Colonic mucosa (tissue), 4 donors: ENCODE measurements around the gene LRIG1. TPM values are rescaled to one million over a fixed set of nuclear protein-coding genes. Genes with fewer than 3 reads are reported as not detected.

Experiments used
- DNase-seq: peaks from one replicate; pipeline ENCODE4 v3.0.0-alpha.2; 2020
- H3K27ac ChIP-seq: fragments of 200-600 bp; one replicate; pipeline ENCODE4 v1.8.0; 2021
- H3K27me3 ChIP-seq: fragments of 200-600 bp; one replicate; pipeline ENCODE4 v1.8.0; 2021
- H3K36me3 ChIP-seq: fragments of 200-600 bp; one replicate; pipeline ENCODE4 v1.8.0; 2021
- H3K4me1 ChIP-seq: fragments of 200-600 bp; one replicate; pipeline ENCODE4 v1.8.0; 2021; ENCODE audit warnings: mild to moderate bottlenecking
- H3K4me3 ChIP-seq: fragments of 200-600 bp; one replicate; pipeline ENCODE4 v1.8.0; 2021
- H3K9ac ChIP-seq, 2 donors: one replicate each; pipeline ENCODE4 v1.7.0; 2013; ENCODE audit warnings: control low read depth in 2 of 2, low read depth in 2 of 2, low read length in 2 of 2
- H3K9me3 ChIP-seq: fragments of 200-600 bp; one replicate; pipeline ENCODE4 v1.8.0; 2021
- intact Hi-C: fragments of 100-400 bp; cut with DNase I; formaldehyde crosslinking; loops from one replicate; pipeline ENCODE4 v1.14.1; 2022
- total RNA-seq, 2 donors: library from RNA; stranded (reverse); fragmentation: NEBNext Ultra II Directional in 1 of 2; extraction: Animal tissue kit (Norgen Biotek cat#: 25700) in 1 of 2; gene quantifications; one replicate each; pipeline ENCODE4 v1.2.1, GENCODE V29; 2021
- TF ChIP-seq, protein P1 (sequence below): fragments of 200-600 bp; IDR thresholded peaks from one replicate; pipeline ENCODE4 v1.8.0; 2022; ENCODE audit warnings: antibody characterized with exemption, mild to moderate bottlenecking
- donor health status: healthy.
- donor health status: DM: no; HTN: no; CAD: no.
- donor health status: DM: no; HTN: no; CAD: no.

The LRIG1 gene
- total RNA-seq, 2 donors from 2014 or later: 43.9 to 57.5 TPM

- Histone ChIP-seq H3K27me3 (no peaks in the 10 kb centered on the region), H3K9me3 (no peaks in the 10 kb centered on the region), H3K27ac (peak overlapping the region; percentile 13), H3K36me3 (no peaks in the 10 kb centered on the region), H3K9ac (peak overlapping the region in 1 of 2 donors; percentile 20), H3K4me3 (no peak overlapping the region), H3K4me1 (peaks cover 17% of the 10 kb centered on the region)
- intact Hi-C loops: no loop called here
- no peak for DNase-seq
- TF ChIP-seq, protein P1, sequence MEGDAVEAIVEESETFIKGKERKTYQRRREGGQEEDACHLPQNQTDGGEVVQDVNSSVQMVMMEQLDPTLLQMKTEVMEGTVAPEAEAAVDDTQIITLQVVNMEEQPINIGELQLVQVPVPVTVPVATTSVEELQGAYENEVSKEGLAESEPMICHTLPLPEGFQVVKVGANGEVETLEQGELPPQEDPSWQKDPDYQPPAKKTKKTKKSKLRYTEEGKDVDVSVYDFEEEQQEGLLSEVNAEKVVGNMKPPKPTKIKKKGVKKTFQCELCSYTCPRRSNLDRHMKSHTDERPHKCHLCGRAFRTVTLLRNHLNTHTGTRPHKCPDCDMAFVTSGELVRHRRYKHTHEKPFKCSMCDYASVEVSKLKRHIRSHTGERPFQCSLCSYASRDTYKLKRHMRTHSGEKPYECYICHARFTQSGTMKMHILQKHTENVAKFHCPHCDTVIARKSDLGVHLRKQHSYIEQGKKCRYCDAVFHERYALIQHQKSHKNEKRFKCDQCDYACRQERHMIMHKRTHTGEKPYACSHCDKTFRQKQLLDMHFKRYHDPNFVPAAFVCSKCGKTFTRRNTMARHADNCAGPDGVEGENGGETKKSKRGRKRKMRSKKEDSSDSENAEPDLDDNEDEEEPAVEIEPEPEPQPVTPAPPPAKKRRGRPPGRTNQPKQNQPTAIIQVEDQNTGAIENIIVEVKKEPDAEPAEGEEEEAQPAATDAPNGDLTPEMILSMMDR: no peak
Measured at GRCh38 chr3:66449411-66449974, 51.3 kb downstream of the LRIG1 start.

DNA sequence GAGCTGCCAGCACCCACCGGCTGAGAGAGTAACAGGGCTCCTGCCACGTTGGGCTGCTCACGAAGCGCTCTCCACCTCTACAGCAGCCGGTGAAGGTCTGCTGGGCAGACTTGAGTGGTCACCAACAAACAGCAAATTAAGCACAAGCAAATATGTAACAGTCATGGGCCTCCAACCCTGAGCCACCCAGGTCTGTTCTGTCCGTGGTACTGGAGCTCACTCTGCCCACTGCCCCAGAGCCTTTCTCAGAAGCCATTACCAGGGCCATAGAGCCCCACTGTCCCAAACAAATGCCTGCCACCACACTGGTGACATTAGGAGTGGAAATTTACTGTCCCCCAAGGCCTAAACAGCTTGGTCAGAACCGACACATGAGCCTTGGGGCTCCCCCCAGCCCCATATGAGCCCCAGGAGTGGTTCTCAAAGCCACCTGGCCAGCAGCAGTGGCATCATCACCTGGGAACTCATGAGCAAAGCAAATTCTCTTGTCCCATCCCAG, 56.6 kb downstream of the LRIG1 start:
- no peaks in the 10 kb centered on the region for H3K27me3 ChIP-seq
- DNase-seq: no peak
- TF ChIP-seq, protein P1: no peak
- H3K9ac ChIP-seq: peak overlapping the region in 1 of 2 donors; percentile 56
- intact Hi-C loops: loop anchor here (5.0 kb wide), 1 partner anchor 38 kb away; no protein-coding TSS in a partner anchor
- no peaks in the 10 kb centered on the region for H3K36me3 ChIP-seq
- H3K9me3 ChIP-seq: no peaks in the 10 kb centered on the region
- no peak overlapping the region for H3K4me3 ChIP-seq
- H3K27ac ChIP-seq: no peak overlapping the region
- H3K4me1 ChIP-seq: peaks cover 33% of the 10 kb centered on the region

GRCh38 chr3:66443118-66443803, 57.6 kb downstream of the LRIG1 start:
- intact Hi-C loops: loop anchor here (5.0 kb wide), 1 partner anchor 39 kb away; no protein-coding TSS in a partner anchor
- H3K9ac ChIP-seq: peak overlapping the region in 1 of 2 donors; percentile 72
- no peaks in the 10 kb centered on the region for H3K36me3 ChIP-seq
- peaks cover 33% of the 10 kb centered on the region for H3K4me1 ChIP-seq
- peak overlapping the region; percentile 63 for H3K27ac ChIP-seq
- DNase-seq: no peak
- no peaks in the 10 kb centered on the region for H3K9me3 ChIP-seq
- TF ChIP-seq, protein P1: no peak
- no peaks in the 10 kb centered on the region for H3K27me3 ChIP-seq
- H3K4me3 ChIP-seq: no peak overlapping the region

- TF ChIP-seq, protein P1: no peak
- Histone ChIP-seq H3K36me3 (no peaks in the 10 kb centered on the region), H3K27ac (peak overlapping the region; percentile 63), H3K9ac (peak overlapping the region in 1 of 2 donors; percentile 72), H3K27me3 (no peaks in the 10 kb centered on the region), H3K4me3 (no peak overlapping the region), H3K9me3 (no peaks in the 10 kb centered on the region), H3K4me1 (peaks cover 33% of the 10 kb centered on the region)
- intact Hi-C loops: loop anchor here (5.0 kb wide), 1 partner anchor 40 kb away; no protein-coding TSS in a partner anchor
- peak; percentile 91 for DNase-seq
Measured at GRCh38 chr3:66442254-66443117, 58.3 kb downstream of the LRIG1 start.

GRCh38 chr3:66441692-66442091, 59.1 kb downstream of the LRIG1 start:
- no peak overlapping the region for H3K4me3 ChIP-seq
- no peaks in the 10 kb centered on the region for H3K9me3 ChIP-seq
- H3K36me3 ChIP-seq: no peaks in the 10 kb centered on the region
- H3K27ac ChIP-seq: peak overlapping the region; percentile 63
- TF ChIP-seq, protein P1: no peak
- no peak for DNase-seq
- intact Hi-C loops: loop anchor here (5.0 kb wide), 1 partner anchor 41 kb away; no protein-coding TSS in a partner anchor
- peak overlapping the region in 1 of 2 donors; percentile 72 for H3K9ac ChIP-seq
- no peaks in the 10 kb centered on the region for H3K27me3 ChIP-seq
- peaks cover 33% of the 10 kb centered on the region for H3K4me1 ChIP-seq
